ENCODE measurements around the gene LYST. TPM values are rescaled to one million over a fixed set of nuclear protein-coding genes. Genes with fewer than 3 reads are reported as not detected.
"Not testable (repeated sequence)": the region's sequence is repeated elsewhere in the genome, so short reads cannot be mapped to it uniquely, and the experiment has no call there.

The LYST gene
- 146 and 166 TPM in 2 replicates for total RNA-seq (2014; rRNA removed; shearing (Covaris generic))
- 69.2 and 92.3 TPM in 2 replicates for polyA plus RNA-seq (2015; cell fraction: cytosol; rRNA removed)
- 374 and 406 TPM in 2 replicates for polyA plus RNA-seq (2015; cell fraction: nucleus; rRNA removed)

GRCh38 chr1:235866205-235866912, at the start of gene LYST:
Gene LYST, minus strand, starts transcription at chr1:235866906. Its CDS starts 36,489 bp downstream, at chr1:235830417.
- peak; percentile 31 for DNase-seq (ENCODE audit: low read depth, low spot score)
- in situ Hi-C loops (cut with HindIII; ENCODE audit: low pct_unique_long_range_greater_than_20kb, low sequenced_read_pairs): no loop called here

GRCh38 chr1:235915489-235915888, 48.8 kb upstream of the LYST start:
- DNase-seq (ENCODE audit: low read depth, low spot score); in situ Hi-C loops (cut with HindIII; ENCODE audit: low pct_unique_long_range_greater_than_20kb, low sequenced_read_pairs): not testable (repeated sequence)

- DNase-seq (ENCODE audit: low read depth, low spot score): no peak
- in situ Hi-C loops (cut with HindIII; ENCODE audit: low pct_unique_long_range_greater_than_20kb, low sequenced_read_pairs): no loop called here
Observed at GRCh38 chr1:235913311-235913710, 46.6 kb upstream of the LYST start.

- no peak for DNase-seq (ENCODE audit: low read depth, low spot score)
- in situ Hi-C loops (cut with HindIII; ENCODE audit: low pct_unique_long_range_greater_than_20kb, low sequenced_read_pairs): no loop called here
Observed at GRCh38 chr1:235911876-235912275, 45.2 kb upstream of the LYST start.

GRCh38 chr1:235911300-235911662, 44.6 kb upstream of the LYST start:
- in situ Hi-C loops (cut with HindIII; ENCODE audit: low pct_unique_long_range_greater_than_20kb, low sequenced_read_pairs): no loop called here

GRCh38 chr1:235910357-235911299, 43.9 kb upstream of the LYST start:
- DNase-seq (ENCODE audit: low read depth, low spot score): peak; percentile 63
- in situ Hi-C loops (cut with HindIII; ENCODE audit: low pct_unique_long_range_greater_than_20kb, low sequenced_read_pairs): no loop called here

More at GRCh38 chr1:235911300-235911662, 44.6 kb upstream of the LYST start:
- DNase-seq (ENCODE audit: low read depth, low spot score): no peak

GRCh38 chr1:235908742-235909520, 42.2 kb upstream of the LYST start:
- DNase-seq (ENCODE audit: low read depth, low spot score): peak; percentile 50
- in situ Hi-C loops (cut with HindIII; ENCODE audit: low pct_unique_long_range_greater_than_20kb, low sequenced_read_pairs): no loop called here

GRCh38 chr1:235907897-235908240, 41.2 kb upstream of the LYST start:
- in situ Hi-C loops (cut with HindIII; ENCODE audit: low pct_unique_long_range_greater_than_20kb, low sequenced_read_pairs): no loop called here
- DNase-seq (ENCODE audit: low read depth, low spot score): no peak

- DNase-seq (ENCODE audit: low read depth, low spot score): no peak
- in situ Hi-C loops (cut with HindIII; ENCODE audit: low pct_unique_long_range_greater_than_20kb, low sequenced_read_pairs): no loop called here
Observed at GRCh38 chr1:235907187-235907896, 40.6 kb upstream of the LYST start.

- in situ Hi-C loops (cut with HindIII; ENCODE audit: low pct_unique_long_range_greater_than_20kb, low sequenced_read_pairs): no loop called here
- DNase-seq (ENCODE audit: low read depth, low spot score): no peak
Observed at GRCh38 chr1:235906436-235906835, 39.7 kb upstream of the LYST start.

GRCh38 chr1:235903809-235904208, 37.1 kb upstream of the LYST start:
- in situ Hi-C loops (cut with HindIII; ENCODE audit: low pct_unique_long_range_greater_than_20kb, low sequenced_read_pairs); DNase-seq (ENCODE audit: low read depth, low spot score): not testable (repeated sequence)

GRCh38 chr1:235902677-235903542, 36.2 kb upstream of the LYST start:
- in situ Hi-C loops (cut with HindIII; ENCODE audit: low pct_unique_long_range_greater_than_20kb, low sequenced_read_pairs): no loop called here
- peak; percentile 55 for DNase-seq (ENCODE audit: low read depth, low spot score)

- DNase-seq (ENCODE audit: low read depth, low spot score): no peak
- in situ Hi-C loops (cut with HindIII; ENCODE audit: low pct_unique_long_range_greater_than_20kb, low sequenced_read_pairs): no loop called here
Observed at GRCh38 chr1:235901461-235901860, 34.8 kb upstream of the LYST start.

GRCh38 chr1:235898126-235898525, 31.4 kb upstream of the LYST start:
- no peak for DNase-seq (ENCODE audit: low read depth, low spot score)
- in situ Hi-C loops (cut with HindIII; ENCODE audit: low pct_unique_long_range_greater_than_20kb, low sequenced_read_pairs): no loop called here

GRCh38 chr1:235893840-235894239, 27.1 kb upstream of the LYST start:
- in situ Hi-C loops (cut with HindIII; ENCODE audit: low pct_unique_long_range_greater_than_20kb, low sequenced_read_pairs): no loop called here
- no peak for DNase-seq (ENCODE audit: low read depth, low spot score)

- no peak for DNase-seq (ENCODE audit: low read depth, low spot score)
- in situ Hi-C loops (cut with HindIII; ENCODE audit: low pct_unique_long_range_greater_than_20kb, low sequenced_read_pairs): no loop called here
Observed at GRCh38 chr1:235892734-235893413, 26.2 kb upstream of the LYST start.

All from SK-MEL-5 (cell line).